Endothelial cell of hepatic sinusoid (primary cell): Measurements from ENCODE around the gene SAE1.
"Not testable (repeated sequence)": the region's sequence is repeated elsewhere in the genome, so short reads cannot be mapped to it uniquely, and the experiment has no call there.

ENCODE experiments used
- in situ Hi-C: cut with HindIII; loops from 2 replicates; pipeline ENCODE4 v1.10.0; 2017; ENCODE audit warnings: low sequenced_read_pairs

Gene SAE1

DNA sequence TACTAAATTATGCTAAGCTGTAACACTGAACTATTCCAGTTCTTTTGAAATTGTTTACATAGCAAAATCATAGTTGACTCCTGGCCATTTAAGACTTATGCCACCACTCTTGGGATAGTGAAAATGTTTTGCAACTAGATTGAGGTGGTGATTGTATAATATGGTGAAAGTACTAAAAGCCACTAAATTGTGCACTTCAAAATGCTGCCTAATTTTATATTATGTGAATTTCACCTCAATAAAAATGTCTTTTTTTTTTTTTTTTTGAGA is 5.0 kb upstream of the SAE1 start:
- in situ Hi-C loops = loop anchor here (5.0 kb wide), 1 partner anchor 103 kb away; no protein-coding TSS in a partner anchor

DNA sequence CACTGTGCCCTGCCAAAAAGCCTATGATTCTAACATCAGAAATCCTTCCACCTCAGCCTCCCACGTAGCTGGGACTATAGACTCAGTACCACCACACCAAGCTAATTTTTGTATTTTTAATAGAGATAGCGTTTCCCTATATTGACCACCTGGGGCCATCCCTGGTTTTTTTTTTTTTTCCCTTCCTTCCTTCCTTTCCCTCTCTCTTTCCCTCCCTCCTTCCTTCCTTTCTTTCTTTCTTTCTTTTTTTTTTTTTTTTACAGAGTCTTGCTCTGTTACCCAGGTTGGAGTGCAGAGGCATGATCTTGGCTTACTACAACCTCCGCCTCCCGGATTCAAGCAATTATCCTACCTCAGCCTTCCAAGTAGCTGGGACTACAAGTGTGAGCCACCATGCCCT is 1.1 kb upstream of the SAE1 start:
- in situ Hi-C loops = loop anchor here (5.0 kb wide), 1 partner anchor 107 kb away; no protein-coding TSS in a partner anchor

DNA sequence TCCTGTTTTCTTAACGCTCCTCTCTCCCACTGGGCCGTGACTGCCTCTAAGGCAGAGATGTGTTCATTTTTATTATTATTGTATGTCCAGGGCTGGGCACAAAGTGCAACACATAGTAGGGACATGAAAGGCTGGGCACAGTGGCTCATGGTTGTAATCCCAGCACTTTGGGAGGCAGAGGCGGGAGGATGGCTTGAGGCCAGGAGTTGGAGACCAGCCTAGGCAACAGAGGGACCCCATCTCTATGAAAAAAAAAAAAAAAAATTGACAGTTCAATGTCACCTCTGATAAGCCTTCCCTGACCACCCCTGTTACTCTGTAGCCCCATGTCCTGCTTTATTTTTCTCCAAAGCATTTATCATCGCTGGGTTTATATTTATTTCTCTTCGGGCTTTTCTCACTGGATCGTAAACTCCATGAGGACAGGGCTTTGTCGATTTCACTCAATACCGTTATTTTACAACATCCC is 481 bp upstream of the SAE1 start:
- in situ Hi-C loops = no loop called here

DNA sequence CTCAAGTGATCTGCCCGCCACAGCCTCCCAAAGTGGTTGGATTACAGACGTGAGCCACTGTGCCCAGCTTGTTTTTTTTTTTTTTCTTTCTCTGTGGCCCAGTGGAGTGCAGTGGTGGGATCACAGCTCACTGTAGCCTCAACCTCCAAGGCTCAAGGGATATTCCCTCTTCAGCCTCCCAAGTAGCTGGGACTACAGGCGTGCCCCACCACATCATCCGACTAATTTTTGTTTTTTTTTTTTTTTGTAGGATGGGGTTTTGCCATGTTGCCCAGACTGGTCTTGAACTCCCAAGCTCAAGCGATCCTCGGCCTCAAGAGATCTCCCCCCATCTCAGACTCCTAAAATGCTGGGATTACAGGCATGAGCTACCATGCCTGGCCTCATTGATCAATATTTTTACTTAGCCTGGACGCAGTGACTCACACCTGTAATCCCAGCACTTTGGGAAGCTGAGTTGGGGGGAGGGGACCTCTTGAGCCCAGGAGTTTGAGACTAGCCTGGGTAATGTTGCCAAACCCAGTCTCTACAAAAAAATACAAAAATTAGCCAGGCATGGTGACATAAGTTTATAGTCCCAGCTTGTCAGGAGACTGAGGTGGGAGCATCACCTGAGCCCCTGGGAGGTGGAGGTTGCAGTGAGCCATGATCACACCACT is 1.7 kb downstream of the SAE1 start:
- in situ Hi-C loops = no loop called here

DNA sequence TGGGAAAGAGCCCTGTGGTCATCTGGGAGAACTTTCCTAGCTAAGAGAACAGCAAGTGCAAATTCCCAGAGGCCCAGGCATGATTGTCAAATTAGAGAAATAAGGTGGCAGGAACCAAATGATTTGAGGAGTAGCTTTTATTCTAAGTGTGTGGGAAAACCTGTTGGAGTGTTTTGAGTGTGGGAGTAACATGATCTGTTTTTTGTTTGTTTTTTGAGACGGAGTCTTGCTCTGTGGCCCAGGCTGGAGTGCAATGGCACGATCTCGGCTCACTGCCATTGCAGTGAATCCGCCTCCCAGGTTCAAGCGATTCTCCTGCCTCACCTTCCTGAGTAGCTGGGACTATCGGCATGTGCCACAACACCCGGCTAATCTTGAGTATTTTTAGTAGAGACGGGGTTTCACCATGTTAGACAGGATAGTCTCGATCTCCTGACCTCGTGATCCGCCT is 2.4 kb downstream of the SAE1 start:
- in situ Hi-C loops = no loop called here

DNA sequence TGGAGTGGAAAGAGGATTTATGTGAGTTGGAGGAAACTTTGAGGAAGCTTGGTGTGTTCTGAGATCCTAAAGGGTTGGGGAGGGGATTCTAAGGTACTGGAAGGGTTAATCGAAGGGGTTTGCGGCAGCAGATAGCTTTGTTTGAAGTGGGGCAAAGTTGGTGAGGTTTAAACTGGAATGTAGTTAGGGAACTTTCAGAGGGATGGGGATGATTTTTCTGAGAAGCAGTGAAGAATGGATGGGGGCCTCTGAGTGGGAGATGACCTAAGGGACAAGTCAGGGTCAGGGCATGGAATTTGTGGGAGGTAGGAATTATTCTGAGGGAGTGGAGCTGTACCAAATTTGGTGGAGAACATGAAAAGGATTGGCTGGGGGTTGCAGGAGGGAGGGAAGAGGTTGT is 3.9 kb downstream of the SAE1 start:
- in situ Hi-C loops = no loop called here

DNA sequence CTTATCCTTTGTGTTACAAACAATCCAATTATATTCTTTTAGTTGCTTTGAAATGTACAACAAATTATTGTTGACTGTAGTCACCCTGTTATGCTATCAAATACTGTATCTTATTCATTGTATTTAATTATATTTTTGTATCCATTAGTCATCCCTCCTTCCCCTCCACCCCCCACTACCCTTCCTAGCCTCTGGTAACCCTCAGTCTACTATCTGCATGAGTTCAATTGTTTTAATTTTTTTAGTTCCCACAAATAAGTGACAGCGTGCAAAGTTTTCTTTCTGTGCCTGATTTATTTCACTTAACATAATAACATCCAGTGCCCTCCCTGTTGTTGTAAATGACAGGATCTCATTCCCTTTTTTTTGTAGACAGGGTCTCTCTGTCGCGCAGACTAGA is 4.5 kb downstream of the SAE1 start:
- in situ Hi-C loops = no loop called here

DNA sequence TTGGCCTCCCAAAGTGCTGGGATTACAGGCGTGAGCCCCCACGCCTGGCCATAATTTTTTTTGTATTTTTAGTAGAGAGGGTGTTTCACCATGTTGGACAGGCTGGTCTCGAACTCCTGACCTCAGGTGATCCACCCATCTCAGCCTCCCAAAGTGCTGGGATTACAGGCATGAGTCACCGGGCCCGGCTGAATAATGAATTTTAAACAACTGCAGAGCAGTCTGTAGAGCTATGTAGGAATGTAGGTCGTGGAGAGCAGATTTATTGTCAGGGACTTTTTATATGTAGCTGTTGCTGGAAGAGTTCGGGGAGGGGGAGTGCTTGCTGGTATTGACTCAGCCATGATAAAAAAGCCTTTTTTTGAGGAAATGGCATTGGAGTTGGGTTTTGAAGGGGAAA is 10.6 kb downstream of the SAE1 start:
- in situ Hi-C loops = not testable (repeated sequence)

DNA sequence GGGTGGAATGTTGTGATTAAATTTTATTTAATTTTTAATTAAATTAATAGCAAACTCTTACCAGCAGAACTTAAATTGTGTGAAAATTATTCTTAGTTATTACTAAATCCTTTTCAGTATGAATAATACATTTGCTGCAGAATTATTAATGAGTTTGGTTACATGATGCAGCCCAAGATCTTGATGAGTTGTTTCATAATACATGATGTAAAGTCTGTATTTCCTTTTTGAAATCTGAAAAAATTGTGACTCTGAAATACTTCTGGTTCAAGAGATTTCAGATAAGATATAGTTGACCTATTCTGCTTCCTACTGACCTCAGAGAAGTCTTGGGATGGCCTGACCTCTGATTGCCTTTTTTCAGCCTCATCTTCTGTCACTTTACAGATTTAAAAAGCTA is 11.1 kb downstream of the SAE1 start:
- in situ Hi-C loops = no loop called here

DNA sequence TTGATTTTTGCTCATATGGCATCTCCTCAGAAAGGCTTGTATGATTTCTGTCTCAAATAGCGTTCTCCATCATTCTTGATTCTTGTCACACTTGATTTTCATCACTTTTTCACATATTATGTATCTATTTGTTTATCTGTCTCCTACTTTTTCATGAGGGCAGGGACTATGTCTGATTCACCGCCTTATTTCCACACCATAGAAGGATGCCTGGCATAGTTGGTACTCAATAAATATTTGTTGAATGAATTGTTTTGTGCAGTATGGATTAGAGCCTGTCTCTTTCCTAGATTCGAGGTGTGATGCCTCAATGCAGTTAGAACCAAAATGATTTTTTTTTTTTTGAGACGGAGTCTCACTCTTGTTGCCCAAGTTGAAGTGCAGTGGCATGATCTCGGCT is 12.1 kb downstream of the SAE1 start:
- in situ Hi-C loops = no loop called here

DNA sequence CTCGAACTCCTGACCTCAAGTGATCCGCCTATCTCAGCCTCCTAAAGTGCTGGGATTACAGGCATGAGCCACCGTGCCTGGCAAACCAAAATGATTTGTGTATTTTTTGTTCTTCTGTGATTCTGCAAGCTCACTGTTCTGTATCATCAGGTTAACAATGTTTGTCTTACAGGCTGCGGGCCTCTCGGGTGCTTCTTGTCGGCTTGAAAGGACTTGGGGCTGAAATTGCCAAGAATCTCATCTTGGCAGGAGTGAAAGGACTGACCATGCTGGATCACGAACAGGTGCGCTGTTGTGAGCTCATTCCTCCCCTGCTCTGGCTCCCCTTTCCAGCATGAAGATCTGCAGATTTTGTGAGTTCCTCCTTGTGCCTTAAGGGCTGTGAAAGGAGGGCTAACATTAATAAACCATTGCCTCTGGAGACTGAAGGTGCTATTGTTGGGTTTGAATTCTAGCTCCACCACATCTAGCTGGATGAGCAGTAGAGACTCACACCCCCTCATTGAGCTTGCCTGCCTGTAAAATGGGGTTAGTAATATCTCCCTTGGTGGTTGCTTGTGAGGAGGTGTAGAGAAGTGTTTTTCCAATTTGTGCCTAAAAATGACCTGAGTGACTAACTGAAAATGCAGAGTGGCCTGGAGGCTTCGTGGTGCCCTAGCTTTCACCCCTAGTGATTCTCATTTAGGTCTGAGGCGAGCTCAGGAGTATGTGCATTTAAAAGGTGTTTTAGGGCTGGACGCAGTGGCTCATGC is 12.9 kb downstream of the SAE1 start:
- in situ Hi-C loops = no loop called here

DNA sequence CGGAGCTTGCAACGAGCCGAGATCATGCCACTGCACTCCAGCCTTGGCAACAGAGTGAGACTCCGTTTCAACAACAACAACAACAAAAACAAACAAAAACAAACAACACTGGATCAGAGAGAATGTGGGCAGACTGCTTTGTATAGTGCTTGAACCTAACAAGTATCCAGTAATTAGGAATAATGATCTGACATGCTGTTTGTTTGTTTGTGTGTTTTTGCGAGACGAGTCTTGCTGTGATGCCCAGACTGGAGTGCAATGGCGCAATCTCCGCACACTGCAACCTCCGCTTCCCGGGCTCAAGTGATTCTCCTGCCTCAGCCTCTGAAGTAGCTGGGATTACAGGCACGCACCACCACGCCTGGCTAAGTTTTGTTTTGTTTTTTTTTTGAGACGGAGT is 14.0 kb downstream of the SAE1 start:
- in situ Hi-C loops = no loop called here

DNA sequence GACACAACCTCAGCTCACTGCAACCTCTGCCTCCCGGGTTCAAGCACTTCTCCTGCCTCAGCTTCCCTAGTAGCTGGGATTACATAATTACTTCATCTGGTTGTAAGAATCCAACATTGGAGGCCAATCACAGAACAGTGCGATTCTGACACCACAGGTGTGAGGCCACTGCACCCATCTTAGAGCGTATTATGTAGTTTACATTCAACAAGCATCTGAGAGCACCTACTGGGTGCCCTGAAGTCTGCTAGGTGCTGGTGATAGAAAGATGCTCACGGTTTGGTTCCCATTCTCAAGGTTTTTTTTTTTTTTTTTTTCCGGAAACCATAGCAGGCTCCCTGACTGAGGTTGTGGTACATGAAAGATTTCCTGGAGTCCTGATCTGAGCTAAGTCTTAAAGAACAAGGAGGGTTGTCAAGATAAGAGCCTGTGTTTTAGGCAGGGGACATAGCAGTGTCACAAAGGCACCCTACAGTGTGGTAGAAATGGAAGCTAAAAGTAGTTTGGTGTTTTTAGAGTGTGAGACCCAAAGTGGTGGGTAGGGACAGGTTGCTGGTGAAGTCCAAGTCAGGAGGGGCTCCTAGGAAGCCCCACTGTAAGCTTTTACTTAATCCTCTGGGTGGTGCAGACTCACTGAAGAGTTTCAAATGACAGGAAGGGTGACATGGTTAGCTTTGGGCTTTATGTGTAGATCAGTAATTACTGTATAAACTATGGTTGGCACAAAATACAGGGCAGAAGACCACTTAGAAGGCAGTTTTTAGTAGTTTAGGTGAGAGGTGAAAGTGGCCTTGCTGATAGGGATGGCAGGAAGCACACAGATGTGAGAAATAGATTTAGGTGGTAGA is 15.2 kb downstream of the SAE1 start:
- in situ Hi-C loops = no loop called here

DNA sequence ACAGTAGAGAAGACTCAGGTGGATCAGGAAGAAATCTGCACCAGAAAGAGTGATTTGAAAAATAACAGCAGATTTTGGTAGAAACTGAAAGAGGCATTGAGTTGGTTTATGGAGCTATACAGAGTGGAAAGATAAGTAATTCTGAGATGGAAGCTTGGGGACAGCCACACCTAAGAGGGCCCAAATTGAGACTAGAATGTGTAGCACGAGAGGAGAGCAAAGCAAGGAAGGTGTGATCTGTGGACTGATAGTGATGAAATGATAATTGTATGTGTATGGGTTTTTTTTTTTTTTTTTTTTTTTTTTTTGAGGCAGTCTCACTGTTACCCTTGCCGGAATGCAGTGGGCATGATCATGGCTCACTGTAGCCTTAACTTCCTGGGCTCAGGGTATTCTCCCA is 16.3 kb downstream of the SAE1 start:
- in situ Hi-C loops = no loop called here

DNA sequence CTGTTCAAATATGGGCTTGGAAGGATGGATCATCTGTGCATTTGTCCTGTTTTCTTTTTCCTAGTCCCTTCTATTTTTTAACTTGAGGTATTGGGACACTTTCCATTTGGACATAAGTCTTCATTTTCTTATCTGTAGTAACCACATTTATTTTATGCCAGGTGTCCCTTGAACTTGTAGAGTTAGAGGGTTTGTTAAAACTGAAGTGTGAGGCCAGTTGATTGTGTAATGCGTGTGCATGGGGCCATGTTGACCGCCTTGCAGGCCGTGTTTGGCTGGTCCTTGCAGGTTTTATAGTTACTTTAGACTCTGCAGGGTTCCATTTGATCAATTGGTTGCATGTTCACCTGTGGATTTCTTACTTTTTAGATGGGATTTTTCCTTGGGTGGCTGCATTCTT is 21.0 kb downstream of the SAE1 start:
- in situ Hi-C loops = loop anchor here (5.0 kb wide), 1 partner anchor 61 kb away; no protein-coding TSS in a partner anchor

DNA sequence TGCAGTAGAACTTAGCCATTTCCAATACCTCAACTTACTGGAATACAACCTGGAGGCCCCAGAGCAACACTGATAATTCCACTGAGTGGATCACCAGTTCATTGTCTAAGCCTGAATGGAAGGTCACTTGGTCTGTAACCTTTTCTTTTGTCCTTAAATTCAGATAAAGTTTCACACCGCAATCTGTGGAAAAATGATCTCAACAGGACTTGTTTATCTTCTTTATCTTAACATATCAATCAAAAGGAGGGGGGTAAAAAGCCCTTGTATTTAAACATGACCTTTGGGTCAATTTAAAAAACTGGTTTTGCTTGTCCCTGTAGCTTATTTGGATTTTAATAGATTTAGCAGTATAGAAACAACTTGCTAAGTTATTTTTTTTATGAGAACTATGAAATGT is 21.6 kb downstream of the SAE1 start:
- in situ Hi-C loops = loop anchor here (5.0 kb wide), 1 partner anchor 60 kb away; no protein-coding TSS in a partner anchor

DNA sequence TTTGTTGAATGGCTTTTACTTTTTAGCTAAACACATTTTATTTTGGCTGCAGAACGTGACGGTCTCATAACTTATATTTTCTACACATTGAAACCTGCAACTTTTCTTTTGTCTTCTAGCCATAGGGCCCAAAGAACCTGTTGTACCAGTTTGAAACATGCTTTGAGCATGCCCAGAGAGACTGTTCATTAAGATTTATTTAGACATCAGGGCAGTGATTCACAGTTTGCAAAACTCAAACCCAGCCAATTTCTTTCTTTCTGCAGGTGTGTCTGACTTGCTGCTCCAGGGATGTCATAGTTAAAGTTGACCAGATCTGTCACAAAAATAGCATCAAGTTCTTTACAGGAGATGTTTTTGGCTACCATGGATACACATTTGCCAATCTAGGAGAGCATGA is 22.0 kb downstream of the SAE1 start:
- in situ Hi-C loops = loop anchor here (5.0 kb wide), 1 partner anchor 60 kb away; no protein-coding TSS in a partner anchor

DNA sequence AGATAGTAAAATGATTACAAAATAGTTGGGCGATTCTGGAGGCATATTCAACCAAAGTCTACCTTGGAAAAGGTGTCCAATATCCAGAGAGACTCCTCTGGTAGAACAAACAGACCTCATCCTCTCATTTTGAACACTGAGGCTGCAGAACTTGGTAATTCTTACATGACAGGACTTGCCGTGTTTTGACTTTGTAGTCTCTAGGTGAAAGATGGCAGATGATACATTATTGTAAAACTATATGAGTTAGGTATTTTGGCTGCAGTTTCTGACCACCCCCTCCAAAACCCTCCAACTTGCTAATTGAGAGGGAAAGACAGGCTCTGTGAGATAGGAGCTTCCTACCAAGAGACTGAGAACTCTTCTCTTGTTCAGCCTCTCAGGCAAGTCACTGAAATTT is 22.6 kb downstream of the SAE1 start:
- in situ Hi-C loops = loop anchor here (5.0 kb wide), 1 partner anchor 59 kb away; no protein-coding TSS in a partner anchor

DNA sequence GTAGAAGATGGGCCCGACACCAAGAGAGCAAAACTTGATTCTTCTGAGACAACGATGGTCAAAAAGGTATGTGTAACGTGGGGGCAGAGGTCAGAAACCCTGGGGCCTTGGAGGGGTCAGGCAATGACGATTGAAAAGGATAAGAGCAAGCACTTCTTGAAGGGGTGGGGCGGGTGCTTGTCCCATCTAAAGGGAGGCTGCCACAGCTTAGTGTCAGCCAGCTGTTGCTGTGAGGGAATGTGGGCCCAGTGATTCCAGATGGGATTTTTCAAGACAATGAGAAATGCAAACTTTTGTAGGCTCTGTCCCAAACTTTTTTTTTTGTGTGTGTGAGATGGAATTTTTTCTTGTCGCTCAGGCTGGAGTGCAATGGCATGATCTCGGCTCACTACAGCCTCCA is 24.5 kb downstream of the SAE1 start:
- in situ Hi-C loops = no loop called here

DNA sequence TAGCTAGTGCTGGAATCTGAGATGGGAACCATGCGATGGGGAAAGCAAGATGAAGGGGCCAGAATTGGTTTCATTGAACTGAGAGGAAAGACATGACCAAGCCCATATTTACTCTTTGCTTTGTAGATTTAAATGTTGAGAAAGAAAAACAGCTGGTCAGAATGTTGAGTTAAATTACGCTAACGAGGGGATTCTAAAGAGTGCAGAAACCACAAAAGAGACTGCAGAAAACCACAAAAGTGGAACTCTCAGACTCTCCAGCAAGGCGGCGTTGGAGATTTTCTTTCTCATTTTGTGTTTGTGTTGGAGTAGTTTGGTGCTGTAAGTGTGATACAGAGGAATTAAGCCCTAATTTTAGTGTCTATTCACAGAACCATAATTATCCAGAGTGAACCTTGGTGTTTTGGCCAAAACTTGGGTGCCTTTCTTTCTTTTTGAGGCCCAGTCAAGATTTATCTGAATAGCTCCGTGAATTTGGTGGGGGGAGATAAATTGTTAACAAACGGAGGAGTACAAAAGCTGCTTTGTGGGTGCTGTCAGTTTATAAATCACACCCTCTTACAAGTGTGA is 26.3 kb downstream of the SAE1 start:
- in situ Hi-C loops = no loop called here
